ENCODE measurements around the gene PSMB8.
"Not testable (repeated sequence)": the region's sequence is repeated elsewhere in the genome, so short reads cannot be mapped to it uniquely, and the experiment has no call there.

Gene PSMB8

DNA sequence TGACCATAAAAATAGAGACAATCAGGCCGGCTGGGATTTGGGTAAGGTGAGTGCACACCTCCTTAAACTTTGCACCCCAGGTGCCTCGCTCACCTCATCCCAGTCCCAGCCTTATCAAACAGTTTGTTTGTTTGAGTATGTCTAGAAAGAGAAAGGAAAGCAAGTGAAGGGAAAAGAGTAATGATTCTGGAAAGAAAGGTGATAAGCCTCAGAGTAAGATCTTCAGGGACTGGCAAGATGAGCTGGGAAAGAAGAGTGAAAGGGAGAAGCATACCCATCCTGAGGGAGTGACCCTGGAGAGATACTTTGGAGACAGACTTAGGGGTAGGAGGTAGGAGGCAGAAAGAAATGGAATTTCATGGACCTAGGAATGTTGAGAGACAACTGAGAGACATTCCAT is 7.0 kb downstream of the PSMB8 start:
- FAIRE-seq: no peak

DNA sequence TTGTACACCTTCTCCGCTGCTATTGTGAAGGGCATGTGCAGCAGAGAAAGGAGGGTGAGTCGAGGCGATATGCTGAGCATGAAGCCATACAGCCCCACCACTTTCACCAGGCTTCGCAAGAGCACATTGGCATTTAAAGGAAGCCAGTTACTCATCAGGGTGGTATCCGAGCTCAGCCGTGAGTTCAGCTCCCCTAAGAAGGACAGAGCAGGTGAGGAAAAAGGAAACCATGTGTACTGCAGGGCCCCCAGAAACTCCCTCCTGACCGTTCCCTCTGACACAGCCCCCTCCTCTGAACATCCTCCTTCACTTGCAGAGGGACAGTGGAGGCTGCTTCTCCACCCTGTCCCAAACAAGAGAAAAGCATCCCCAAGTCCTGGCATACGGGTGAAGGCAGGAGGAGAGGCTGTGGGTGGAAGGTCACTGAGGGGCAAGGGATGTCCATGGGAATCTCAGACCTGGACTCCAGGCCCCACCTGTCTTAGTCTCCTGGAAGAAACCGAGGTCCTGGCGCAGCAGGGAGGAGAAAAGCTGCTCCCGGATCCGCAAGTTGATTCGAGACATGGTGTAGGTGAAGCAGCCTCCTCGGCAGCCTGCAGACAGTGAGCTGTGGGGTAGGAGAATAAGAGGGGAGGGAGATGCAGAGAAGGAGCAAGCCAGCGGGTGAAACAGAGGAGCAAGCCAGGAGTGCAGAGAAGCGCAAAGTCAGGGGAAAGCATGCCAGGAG is 8.5 kb downstream of the PSMB8 start:
- no peak for FAIRE-seq

DNA sequence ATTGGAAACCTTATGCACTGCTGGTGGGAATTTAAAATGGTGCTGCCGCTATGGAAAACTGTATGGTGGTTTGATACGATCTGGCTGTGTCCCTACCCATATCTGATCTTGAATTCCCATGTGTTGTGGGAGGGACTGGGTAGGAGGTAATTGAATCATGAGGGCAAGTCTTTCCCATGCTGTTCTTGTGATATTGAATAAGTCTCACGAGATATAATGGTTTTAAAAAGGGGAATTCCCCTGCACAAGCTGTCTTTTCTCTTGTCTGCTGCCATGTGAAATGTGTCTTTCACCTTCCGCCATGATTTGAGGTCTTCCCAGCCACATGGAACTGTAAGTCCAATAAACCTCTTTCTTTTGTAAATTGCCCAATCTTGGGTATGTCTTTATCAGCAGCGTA is 10.2 kb downstream of the PSMB8 start:
- no peak for FAIRE-seq

DNA sequence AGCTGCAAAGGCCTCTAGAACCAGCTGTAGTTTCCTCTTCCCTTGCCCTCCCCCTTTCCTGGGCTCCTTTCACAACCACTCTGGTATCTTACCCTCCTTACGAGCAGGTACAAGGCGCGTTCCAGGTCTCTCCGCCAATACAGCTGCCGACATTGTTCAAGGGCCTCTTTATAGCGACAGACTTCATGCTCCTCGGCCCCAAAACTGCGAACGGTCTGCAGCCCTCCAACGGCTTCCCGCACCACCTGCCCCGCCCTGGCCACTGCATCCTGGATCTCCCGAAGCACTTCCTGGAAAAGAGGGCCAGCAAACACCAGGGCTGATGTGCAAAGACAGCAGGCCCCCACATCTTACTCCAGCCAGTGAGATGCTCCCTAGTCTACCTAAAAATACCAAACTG is 11.3 kb downstream of the PSMB8 start:
- FAIRE-seq: no peak

DNA sequence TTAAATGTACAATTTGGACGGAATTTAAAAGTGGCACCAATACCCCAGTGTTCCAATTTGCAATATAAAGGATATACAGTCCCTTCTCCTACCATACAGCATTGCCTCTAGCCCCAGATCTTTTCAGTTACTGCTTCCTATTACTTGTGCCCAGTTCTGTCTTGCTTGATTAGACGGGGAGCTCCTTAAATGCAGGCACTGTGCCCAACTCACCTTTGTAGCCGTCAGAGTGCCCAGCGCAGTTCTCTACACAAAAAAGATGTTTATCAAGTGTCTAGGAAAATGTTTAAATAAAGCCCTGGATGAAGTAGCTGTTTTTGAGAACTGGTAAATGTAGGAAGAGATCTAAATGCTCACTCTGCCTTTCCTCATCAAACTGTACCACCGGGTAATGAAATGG is 12.9 kb downstream of the PSMB8 start:
- no peak for FAIRE-seq

DNA sequence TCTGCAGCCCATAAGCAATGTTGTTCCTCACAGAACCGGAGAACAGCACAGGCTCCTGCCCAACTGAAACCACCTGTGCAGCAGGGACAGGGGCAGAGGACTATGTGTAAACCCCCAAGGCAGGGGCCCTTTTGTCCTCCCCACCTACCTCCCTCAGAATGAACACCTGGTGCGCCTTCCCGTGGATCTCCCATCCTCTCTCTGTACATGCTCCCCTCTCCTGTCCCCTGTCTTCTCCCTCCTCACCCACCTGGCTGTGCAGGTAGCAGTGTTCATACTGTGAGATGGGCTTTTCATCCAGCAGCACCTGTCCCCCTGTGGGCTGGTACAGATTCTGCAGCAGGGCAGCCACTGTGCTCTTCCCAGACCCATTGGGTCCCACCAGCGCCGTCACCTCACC is 13.8 kb downstream of the PSMB8 start:
- FAIRE-seq: no peak

DNA sequence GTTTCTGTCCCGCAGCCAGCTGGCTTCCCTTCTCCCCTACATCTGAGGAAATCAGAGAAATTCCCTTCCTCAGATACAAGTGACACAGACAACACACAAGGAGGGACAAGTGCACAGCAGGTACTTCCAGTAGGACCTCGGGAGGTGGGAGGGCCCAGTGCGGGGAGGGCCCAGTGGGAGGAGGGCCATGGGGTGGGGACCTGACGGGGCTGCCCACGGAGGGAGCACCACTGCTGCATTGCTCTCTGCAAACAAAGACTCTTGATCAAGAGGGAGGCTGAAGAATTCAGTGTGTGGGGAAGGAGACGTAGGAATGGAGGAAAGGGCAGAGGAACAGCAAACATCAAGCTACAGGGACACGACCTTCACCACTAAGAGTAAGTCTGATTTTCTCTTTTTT is 14.4 kb downstream of the PSMB8 start:
- FAIRE-seq: no peak

DNA sequence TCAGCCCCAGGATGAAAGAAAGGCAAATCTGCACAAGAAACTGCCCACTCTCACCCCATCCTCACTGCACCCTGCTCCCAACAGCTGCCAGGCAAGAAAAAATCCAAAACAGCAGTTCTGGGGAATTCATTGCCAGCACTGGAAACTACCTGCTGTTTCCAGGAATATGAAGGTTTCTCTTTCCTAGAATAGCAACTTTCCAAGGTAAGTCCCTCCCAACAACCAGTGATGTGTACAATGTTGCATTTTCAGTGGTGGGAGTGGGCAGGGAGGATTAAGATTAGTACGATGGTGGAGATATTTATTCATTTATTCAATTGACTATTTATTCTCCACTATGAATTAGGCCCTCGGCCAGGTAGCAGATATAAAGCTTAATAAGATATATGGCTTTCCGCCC is 16.8 kb downstream of the PSMB8 start:
- FAIRE-seq: no peak

DNA sequence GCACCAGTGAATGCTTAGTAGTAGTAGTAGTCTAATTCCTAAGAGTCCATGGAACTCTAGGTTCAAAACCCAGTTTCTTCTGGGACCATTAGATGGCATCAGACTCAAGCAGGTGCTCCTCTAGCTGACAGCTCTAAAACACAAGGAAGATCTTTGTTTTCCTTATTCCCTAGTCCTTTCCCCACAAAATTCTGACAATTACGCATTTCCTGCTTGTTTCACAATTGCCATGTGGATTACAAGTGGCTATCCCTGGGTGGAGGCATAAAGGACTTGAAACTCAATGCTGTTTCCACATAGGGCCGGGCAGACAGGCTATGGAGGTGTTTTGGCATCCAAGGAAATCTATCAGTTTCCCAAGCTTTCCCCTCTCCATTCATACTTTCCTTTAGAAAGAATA is 17.9 kb downstream of the PSMB8 start:
- peak; percentile 80 for FAIRE-seq

DNA sequence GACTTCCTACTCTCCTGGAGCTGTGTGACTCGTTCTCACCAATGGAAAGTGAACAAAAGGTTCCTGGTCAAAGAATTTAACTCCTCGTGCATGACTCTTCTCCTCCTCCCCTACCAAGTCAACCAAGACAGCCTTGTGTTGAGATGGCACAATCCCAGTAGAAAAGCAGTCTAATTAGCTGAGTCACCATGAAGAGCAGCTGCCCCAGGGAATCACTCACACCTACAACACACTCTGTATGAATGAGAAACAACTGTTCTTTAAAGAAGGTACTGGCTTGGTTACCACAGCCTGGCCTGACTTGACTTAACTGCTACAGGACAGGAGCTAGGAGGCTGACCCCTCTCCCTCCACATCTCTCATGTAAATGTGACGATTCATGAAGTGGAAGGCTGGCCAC is 24.1 kb downstream of the PSMB8 start:
- FAIRE-seq: no peak

DNA sequence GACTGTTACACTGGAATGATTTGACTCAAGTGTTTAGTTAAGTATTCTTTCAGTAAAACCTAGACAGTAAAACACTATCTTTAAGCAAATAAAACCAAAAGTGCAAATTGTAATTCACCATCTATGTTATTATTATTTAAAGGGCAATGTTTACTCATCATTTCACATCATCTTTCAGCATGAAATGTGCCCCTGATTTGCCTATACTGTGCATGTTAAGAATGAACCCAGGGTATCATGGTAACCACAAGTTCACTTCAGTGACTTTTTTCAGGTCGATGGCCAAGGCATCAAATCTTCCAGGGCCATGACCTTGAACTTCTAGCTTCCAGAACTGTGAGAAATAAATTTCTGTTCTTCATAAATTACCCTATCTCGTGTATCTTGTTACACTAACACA is 25.0 kb downstream of the PSMB8 start:
- FAIRE-seq: no peak

DNA sequence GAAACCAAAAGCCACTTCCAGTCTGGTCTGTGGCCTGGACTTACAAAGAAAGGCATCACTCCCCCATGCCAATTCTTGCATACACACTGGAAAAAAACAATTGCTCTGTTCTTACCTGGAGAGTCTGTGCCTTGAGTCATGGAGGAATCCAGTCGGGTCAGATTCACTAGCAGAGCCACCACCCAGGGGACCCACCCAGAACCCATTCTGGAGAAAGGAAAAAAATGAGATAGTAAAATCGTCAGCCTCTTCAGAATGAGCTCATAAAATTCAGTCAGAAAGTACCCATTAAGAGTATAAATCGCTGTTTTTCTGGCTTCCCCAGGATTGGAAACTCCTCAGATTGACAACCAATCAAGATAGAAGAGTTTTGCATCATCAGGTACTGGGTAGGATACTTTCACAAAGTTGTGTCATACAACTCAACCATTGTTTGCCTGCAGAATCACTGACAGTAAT is 27.1 kb downstream of the PSMB8 start, which contains the start of gene HLA-DOB:
TSS of gene HLA-DOB (minus strand) at position 257 of the 459 bp plus-strand sequence. CDS start at position 206, 51 bp downstream.
- no peak for FAIRE-seq

DNA sequence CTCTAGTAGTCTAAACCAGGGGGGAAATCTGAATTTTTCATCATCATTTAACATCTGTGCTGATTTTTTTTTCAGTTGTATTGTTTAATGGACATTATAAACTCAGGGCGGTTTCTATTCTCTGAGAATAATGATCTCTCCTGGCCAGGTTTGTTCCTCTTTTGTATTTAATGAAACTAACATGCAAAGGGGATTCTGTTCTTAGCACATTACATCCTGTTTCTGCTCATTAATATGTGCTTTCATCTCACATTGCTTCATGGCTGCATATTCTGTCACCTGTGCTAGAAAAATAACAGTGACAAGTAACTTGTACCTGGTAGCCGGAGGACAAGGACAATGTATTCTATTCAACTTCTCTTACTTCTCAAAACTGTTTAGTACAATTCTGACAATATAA is 27.9 kb downstream of the PSMB8 start:
- no peak for FAIRE-seq

DNA sequence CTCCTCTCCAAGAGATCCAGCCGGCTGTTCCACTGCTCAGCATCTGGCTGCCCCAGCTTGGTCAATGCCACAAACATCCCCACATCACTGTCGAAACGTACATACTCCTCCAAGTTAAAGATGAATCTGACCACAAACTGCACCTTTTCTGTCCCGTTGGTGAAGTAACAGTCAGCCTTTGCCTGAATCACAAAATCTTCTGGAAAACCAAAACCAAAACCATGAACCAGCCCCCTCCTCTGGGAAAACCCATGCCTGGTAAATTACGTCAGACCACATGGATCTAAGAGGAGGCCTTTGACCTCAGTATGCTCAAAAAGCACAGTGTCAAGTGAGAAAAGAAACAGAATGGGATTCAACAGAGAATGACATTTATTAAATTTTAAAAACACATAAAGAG is 28.7 kb downstream of the PSMB8 start:
- FAIRE-seq: no peak

DNA sequence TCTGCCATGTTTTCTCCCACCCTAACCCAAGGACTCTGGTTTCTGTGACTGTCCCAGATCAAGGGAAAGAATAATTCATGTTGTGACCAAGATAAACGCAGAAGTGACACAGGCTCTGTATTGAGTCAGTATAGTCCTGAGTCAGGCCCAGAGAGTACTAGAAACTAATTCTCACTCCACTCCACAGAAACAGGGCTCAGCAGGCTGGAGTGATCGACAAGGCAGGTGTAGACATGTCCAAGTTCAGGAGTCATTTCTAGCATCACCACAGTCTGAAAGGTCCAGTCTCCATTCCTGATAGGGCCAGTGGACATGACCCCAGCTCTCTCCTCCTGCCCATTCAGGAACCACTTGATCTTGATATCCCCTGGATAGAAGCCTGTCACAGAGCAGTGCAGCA is 29.7 kb downstream of the PSMB8 start:
- FAIRE-seq: no peak

DNA sequence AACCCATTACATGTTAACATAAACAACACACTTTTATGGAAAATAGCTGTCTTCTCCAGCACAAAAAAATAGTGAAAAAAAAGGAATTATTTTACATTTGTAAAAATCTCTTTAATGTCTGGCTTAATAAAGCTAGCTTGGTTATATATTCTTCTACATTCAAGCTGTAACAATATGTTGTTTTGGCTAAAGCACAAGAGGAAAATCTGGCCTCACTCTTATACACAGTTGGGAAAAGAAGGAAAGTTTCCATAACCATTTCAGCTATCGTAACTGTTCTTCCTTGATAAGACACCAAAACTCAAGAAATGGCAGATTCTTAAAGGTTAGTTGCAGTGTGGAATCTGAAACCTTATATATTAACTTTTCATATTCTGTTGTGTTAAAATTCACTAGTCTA is 34.7 kb downstream of the PSMB8 start:
- peak; percentile 39 for FAIRE-seq

DNA sequence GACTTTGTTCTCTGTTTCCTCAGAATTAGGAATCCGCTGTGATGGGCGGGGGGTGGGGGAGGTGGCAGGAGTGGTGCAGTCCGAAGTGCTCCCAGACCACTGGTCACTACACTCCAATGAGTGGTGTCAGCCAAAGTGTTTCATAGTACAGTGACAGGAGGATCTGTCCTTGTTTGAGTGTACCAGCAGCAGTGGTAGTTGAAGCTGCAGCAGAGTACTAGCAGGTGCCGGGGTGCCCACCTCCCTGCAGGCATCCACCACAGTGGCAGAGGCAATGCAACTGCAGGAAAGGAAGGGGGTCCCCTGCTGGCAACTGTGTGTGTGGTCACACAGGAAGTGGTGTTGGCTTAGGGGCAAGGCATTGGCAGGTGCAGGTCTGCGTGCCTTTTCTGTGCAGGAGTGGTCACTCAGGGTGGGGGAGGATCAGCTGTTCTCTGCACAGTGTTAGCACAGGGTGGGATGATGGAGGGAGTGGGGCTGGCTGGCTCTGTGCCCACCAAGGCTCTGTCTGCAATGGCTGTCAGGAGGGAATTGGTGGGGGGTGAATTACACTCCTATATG is 36.7 kb downstream of the PSMB8 start:
- FAIRE-seq: no peak

DNA sequence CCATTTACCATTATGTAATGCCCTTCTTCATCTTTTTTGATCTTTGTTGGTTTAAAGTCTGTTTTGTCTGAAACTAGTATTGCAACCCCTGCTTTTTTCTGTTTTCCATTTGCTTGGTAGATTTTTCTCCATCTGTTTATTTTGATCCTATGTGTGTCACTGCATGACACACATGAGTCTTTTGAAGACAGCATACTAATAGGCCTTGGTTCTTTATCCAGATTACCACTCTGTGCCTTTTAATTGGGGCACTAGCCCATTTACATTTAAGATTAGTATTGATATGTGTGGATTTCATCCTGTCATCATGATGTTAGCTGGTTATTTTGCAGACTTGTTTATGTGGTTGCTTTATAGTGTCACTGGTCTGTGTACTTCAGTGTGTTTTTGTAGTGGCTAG is 38.4 kb downstream of the PSMB8 start:
- not testable (repeated sequence) for FAIRE-seq

DNA sequence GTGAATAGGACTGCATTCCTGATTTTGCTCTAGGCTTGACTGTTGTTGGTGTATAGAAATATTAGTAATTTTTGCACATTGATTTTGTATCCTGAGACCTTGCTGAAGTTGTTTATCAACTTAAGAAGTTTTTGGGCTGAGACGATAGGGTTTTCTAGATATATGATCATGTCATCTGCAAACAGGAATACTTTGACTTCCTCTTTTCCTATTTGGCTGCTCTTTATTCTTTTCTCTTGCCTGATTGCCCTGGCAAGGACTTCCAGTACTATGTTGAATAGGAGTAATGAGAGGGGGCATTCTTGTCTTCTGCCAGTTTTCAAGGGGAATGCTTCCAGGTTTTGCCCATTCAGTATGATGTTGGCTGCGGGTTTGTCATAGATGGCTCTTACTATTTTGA is 40.4 kb downstream of the PSMB8 start:
- FAIRE-seq: no peak

DNA sequence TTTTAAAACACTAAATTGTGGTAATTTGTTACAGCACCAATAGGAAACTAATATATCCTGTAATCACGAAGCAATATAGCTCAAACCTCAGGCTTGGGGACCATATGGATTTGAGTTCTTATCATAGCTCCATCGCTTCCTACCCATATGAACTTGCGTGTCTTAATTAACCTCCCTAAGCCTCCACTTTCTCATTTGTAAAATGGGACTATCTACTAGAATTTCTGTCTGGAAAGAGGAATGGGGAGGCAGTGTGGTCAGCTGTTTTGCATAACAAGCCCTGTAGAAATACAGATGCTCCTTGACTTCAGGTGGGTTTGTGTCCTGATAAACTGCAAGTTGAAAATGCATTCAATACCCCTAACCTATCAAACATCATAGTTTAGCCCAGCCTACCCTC is 44.1 kb downstream of the PSMB8 start:
- FAIRE-seq: no peak

DNA sequence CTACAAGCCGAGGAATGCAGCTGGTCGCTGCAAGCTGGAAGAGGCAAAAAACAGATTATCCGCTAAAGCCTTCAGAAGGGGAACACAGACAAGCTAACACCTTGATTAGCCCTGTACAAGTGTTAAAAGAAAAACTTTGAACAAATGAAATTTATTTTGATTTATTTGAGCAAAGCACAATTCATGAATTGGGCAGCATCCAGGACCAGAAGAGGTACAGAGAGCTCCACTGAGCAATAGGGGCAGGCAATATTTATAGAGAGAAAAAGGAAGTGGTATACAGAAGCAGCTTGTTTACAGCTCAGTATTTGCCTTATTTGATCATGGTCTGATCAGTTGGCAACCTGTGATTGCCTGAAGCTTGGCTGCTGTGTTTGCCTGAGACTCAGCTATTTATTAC is 44.7 kb downstream of the PSMB8 start:
- FAIRE-seq: no peak

DNA sequence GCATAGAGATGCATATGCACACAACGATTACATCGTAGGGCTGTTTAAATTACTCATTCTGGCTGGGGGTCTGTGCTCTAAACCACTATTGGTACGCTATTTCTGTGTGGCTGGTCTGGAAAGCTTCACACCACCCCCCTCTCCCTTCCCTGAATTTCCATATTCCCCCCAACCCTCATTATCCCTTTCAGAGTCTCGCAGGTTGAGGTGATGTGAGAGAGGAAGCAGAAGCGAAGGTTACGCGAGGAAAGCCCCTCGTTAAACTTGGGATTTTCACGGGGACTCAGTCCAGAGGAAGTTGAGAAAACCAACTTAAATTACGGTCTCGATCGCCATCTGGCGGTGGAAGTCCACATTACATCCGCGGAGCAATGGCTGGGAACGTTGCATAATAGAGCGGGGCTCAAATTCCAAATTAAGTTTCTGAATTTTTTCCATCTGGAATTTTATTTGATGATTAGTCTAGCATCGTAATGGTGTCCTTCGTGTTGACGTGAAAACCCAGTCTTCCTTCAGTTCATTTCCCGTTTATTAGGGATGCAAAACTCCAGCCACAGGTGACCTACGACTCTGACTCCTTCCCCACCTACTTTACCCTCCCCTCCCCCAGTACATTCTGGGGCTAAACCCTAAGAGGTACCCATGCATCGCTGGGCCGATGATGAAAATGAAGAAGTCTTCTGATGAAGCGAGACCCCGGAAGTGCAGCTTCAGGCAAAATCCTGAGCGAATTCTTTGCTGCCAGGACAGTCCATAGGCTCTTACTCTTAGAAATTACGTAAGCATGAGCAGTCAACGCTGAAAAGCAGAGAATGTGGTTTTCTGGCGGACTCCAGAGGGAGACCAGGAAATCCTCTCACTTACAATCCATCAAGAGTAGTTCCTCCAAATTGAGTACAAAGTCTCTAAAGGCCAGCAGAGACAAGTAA is 46.7 kb downstream of the PSMB8 start:
- peak; percentile 92 for FAIRE-seq

DNA sequence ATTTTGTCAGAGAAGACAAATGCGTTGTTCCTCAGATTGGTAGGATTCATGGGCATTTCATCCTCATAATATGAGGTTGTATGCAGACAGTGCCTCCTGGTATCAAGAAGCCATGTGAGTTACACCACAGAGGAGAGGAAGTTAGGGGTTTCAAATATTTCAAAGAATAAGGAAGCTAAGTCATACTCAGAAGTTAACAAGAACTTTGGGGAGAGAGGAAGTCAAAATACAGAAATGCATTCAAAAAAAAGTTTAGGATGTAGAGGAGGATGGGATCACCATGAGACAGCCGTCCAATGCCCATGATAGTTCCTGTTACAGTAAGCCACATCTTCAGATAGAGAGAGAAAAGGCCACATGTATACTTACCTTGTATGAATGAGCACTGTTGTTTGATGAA is 49.3 kb downstream of the PSMB8 start:
- FAIRE-seq: no peak

DNA sequence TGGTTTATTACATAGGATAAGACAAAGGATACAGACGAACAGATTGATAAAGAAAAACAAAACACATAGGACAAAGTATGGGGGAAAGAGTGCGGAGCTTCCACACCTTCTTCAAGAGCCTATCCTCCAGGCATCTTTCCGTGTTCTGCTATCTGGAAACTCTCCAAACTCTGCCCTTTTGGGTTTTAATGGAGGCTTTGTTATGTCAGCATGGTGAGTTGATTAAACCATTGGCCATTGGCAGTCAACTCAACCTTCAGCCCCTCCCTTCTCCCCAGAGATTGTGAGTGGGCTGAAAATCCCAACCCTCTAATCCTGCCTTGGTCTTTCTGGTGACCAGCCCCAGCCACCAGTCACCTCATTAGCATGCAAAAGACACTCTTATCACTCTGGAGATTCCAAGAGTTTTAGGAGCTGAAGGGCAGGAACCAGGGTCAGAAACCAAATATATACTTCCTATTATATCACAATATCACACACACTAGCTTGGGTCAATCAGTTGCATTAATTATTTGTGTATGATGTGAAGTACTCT is 50.9 kb downstream of the PSMB8 start:
- FAIRE-seq: no peak
